Muscle of back (tissue), 11 donors: Measurements from ENCODE around the gene GAB2. TPM values are rescaled to one million over a fixed set of nuclear protein-coding genes. Genes with fewer than 3 reads are reported as not detected.
"Not testable (repeated sequence)": the region's sequence is repeated elsewhere in the genome, so short reads cannot be mapped to it uniquely, and the experiment has no call there.

Experiments used
- DNase-seq, 3 donors: peaks; one replicate each; pipeline versions ENCODE4 v3.0.0 to v3.0.0-alpha.2; 2013
- polyA plus RNA-seq, 10 donors: library from polyadenylated mRNA; unstranded; fragments of 120-200 nt; gene quantifications; one replicate each; pipeline ENCODE4 v1.2.1, GENCODE V29; 2013; ENCODE audit not compliant: insufficient read length in 10 of 10

GAB2 gene
- polyA plus RNA-seq, 10 donors, result 12.5 to 17.6 (median 14.2) TPM

GRCh38 chr11:78188286-78189173 is 229.1 kb downstream of the GAB2 start, which contains the start of the genes KCTD21 and USP35:
Gene KCTD21 (minus strand): TSS chr11:78188626. CDS start chr11:78174554, 14,072 bp downstream.
Gene USP35 (plus strand): TSS chr11:78188919. CDS start chr11:78196246, 7,327 bp downstream.
- peak; percentile 97 to 99 (median 98) for DNase-seq

DNA sequence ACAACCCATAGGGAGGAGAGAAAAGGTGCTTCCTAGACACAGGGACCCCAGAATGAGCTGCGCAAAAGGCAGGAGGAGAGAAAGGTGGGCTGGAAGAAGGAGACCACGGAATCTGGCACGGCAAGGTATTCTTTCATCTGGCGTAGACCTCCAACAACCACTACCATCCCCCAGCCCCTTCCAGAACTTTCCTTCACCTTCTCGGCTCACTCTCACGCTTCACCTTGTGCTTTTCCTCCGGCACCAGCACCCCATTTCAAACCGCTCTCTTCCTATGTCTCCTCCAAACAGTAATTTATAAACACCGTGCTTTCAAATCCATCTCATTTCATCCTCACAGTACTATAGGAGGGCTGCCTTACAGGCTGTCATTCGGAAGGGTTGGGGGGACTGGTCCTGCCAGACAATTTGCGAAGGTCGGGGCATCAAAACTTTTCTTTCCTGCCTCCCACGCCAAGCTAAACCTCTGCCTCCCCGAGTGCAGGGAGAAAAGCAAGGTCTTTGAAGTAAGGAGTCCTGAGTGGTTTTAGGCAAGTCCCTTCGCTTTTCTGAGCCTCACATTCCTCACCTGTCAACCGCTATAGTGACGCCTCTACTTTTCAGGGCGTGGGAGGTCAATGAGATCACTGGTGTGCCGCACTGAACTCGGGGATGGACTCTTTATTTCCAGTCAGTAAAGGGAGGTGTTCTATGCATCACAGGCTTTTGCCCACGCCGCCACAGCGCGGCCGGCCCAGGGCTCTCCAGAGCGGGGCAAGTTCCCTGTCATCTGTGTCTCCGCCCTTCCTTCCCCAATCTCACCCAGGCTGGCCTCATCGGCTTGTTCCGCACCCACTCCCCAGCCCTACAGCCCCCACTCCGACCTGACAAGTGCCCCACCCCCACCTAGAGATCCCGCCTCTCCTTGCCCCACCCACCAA is 230.0 kb downstream of the GAB2 start:
- DNase-seq, result no peak

- no peak for DNase-seq
Measured at GRCh38 chr11:78181185-78181584, 236.4 kb downstream of the GAB2 start.

DNA sequence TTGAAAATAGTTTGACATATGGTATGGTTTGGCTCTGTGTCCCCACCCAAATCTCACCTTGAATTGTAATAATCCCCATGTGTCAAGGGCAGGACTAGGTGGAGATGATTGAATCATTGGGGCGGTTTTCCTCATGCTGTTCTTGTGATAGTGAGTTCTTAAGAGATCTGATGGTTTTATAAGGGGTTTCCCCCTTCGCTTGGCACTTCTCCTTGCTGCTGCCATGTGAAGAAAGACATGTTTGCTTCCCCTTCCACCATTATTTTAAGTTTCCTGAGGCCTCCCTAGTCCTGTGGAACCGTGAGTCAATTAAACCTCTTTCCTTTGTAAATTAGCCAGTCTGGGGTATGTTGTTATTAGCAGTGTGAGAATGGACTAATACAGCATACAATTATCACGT is 236.9 kb downstream of the GAB2 start:
- no peak for DNase-seq

GRCh38 chr11:78179459-78180071 is 238.1 kb downstream of the GAB2 start:
- DNase-seq, result no peak

DNA sequence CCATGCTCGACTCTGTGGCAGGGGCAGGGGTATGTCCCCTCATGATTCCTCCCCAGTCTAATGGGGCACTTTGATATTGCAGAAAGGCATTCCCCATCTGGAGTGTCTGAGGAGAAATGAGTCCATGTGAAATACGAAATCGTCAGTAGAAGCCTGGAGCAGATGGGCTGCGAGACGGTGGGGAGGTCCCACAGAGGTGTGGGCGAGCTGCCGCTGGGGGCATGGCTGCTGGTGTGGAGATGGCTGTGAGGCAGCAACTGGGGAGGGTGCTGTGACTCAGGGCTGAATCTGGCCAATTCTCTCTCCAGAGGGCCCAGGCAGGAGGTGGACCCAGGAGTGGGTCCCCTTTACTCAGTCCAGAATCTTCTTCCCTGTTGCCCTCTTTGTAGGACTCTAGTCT is 240.4 kb downstream of the GAB2 start:
- DNase-seq, result no peak

GRCh38 chr11:78176605-78177141 is 240.9 kb downstream of the GAB2 start:
- DNase-seq, result no peak

DNA sequence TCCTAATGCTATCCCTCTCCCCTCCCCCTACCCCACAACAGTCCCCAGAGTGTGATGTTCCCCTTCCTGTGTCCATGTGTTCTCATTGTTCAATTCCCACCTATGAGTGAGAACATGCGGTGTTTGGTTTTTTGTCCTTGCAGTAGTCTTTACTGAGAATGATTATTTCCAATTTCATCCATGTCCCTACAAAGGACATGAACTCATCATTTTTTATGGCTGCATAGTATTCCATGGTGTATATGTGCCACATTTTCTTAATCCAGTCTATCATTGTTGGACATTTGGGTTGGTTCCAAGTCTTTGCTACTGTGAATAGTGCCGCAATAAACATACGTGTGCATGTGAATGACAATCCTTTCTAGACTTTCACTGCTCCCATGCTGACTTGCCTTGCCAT is 241.8 kb downstream of the GAB2 start:
- not testable (repeated sequence) for DNase-seq

- DNase-seq, result no peak
Measured at GRCh38 chr11:78171951-78172350, 245.7 kb downstream of the GAB2 start.

DNA sequence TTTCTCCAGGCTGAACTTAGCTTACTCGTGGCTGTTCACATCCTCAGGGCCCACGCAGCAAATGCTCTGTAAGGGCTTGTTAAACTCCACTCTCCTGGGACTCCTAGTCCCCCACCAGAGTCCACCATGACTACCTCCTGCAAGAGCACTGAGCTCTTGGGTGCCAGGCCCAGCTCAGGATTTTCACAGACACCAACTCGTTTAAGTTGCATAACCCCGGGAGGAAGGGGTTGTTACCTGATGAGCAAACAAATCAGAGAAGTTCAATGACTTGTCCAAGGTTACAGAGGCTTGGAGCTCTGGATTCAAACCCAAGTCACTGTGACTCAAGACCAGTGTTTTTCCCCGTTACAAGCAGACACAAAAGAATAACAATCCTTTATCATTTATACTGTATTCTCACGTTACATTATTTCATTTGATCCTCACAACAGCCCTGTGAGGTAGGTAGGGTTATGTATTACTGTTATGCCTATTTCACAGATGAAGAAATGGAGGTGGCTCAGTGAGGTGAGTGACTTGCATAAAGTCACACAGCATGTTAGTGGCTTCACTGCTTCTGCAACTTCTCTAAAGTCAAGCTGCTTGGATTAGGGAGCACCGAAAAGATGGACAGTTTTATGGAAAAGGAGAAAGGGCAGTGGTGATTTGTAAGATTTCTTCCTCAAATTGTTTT is 246.6 kb downstream of the GAB2 start:
- DNase-seq, result no peak

DNA sequence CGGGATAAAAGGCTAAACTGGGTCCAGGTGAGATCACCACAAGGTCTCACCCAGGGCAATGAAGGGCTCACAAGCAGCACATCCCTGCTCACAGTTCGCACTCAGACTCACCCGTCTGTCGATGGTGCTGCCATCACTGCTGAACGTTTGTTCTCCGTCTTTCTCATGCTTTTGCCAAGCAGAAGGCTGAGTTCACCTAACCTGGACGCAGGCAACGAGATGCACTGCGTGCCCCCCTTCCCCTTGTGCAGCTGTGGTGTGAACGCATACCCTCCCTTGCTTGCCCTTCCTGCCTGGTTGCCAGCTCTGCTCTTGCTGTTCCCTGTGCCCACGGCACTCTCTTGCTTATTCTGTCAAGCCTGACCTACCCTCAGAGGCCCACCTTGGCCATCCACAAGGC is 247.2 kb downstream of the GAB2 start:
- no peak for DNase-seq

DNA sequence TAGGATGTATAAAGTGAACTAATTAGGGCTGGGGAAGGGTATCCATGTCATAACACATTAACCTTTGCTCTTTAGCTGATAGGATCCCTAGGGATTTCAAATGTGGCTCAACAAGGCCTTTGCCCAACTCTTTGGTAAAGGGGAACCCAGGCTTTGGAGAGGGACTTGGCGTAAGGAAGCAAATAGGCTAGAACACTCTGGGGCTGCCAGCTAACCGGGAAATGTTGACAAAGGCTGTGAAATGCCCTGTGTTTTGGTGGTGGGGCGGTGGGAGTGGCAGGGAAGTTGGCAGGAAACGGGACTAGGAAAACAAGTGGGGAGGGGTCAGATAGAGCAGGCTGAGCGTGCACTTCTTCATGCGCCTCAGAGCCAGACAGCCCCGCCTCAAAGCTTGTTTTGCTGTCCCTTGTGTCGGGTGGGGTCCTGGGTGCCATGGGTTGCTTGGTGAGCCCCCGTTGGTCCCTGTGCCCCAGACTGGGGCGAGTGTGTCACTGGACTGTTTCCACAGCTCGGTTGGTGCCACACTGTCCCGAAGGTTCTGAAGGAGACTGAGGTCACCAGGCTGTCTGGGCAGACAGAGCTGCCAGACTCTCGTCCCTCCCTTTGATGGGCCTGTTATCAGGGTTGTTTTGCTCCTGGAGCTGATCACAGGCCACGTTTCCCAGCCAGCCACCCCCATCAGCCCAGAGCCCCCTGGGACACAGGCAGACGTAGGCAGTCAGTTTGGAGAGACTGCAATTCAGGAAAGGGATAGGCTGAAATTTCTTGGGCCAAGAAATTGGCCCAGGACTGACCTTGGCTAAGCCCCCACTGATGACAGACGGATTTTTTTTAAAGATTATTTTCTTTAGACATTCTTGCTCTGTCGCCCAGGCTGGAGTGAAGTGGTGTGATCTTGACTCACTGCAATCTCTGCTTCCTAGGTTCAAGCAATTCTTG is 248.8 kb downstream of the GAB2 start:
- peak; percentile 55 to 82 (median 73) for DNase-seq

DNA sequence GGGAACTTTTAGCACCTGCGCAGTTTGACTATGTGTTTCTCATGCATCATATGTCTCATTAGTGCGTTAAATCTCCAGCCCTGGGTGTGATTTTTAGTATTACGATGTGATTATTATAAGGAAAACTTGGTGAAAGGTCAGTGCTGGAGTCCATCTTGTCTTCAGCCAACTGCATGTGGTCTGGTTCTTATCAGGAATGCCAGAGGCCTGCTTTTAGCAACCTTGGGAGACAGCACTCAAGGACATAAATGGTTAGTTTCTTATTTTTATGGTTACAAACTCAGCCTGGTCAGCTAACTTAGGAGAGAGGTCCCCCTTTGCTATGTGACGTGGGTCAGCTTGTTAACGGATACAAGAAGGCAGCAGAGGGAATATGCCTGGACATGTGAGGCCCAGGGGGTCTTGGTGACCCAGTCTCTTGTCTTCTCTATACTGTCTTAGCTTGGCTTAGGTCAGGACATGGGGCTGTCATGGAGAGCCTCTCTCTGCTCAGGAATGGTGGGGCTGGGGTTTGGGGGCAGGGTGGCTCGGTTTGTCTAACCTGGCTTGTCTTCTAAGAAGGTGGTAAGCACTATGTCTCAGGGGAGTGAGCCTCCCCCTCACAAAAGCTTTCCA is 250.7 kb downstream of the GAB2 start:
- DNase-seq, result no peak

Other genes with a start within 250 kb of the GAB2 start
- 1 to 10 TPM; 5.9 to 7.4 (median 6.7) TPM for gene KCTD21, start 229.2 kb downstream of the GAB2 start, polyA plus RNA-seq
- gene USP35, start 228.9 kb downstream of the GAB2 start, polyA plus RNA-seq, result 1 to 10 TPM; 2.9 to 5.6 (median 4.1) TPM
- 10 to 100 TPM; 12.3 to 20.4 (median 17.6) TPM for gene NARS2, start 157.0 kb upstream of the GAB2 start, polyA plus RNA-seq